HepG2 (cell line): Measurements from ENCODE around the gene FAR1.

Experiments
- BATF2 ChIP-seq: sonication (generic); formaldehyde crosslinking; IDR thresholded peaks from 2 replicates; pipeline ENCODE4 v1.8.0; 2022; ENCODE audit warnings: mild to moderate bottlenecking, missing genetic modification reagents, moderate library complexity
- ESRRA ChIP-seq: sonication (generic); formaldehyde crosslinking; IDR thresholded peaks from 2 replicates; pipeline ENCODE4 v1.5.1; 2020; ENCODE audit warnings: mild to moderate bottlenecking, low read depth, missing genetic modification reagents
- RCOR2 ChIP-seq: IDR thresholded peaks from 2 replicates; pipeline ENCODE4 v1.6.1; 2016; ENCODE audit warnings: missing biosample characterization, missing genetic modification reagents
- SNAPC5 ChIP-seq: sonication (generic); formaldehyde crosslinking; IDR thresholded peaks from 2 replicates; pipeline ENCODE4 v1.8.1; 2023; ENCODE audit warnings: mild to moderate bottlenecking, missing genetic modification reagents, borderline replicate concordance
- TF ChIP-seq, protein P1 (sequence below): sonication (generic); formaldehyde crosslinking; IDR thresholded peaks from 2 replicates; pipeline ENCODE4 v1.4.0; 2020; ENCODE audit warnings: missing genetic modification reagents
- TF ChIP-seq, protein P2 (sequence below): IDR thresholded peaks from 2 replicates; pipeline ENCODE4 v1.6.1; 2012; ENCODE audit warnings: inconsistent platforms

GRCh38 chr11:13694115-13694514 lies 25.6 kb downstream of the FAR1 start:
- TF ChIP-seq RCOR2 (CRISPR knock-in tag) (no peak), ESRRA (CRISPR knock-in tag) (no peak), SNAPC5 (CRISPR knock-in tag) (no peak), BATF2 (CRISPR knock-in tag) (no peak)
- TF ChIP-seq, protein P1, sequence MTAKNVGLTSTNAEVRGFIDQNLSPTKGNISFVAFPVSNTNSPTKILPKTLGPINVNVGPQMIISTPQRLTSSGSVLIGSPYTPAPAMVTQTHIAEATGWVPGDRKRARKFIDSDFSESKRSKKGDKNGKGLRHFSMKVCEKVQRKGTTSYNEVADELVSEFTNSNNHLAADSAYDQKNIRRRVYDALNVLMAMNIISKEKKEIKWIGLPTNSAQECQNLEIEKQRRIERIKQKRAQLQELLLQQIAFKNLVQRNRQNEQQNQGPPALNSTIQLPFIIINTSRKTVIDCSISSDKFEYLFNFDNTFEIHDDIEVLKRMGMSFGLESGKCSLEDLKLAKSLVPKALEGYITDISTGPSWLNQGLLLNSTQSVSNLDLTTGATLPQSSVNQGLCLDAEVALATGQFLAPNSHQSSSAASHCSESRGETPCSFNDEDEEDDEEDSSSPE (CRISPR knock-in tag), result no peak
- TF ChIP-seq, protein P2, sequence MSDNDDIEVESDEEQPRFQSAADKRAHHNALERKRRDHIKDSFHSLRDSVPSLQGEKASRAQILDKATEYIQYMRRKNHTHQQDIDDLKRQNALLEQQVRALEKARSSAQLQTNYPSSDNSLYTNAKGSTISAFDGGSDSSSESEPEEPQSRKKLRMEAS, result no peak
